ENCODE measurements around the gene PEAK1. TPM values are rescaled to one million over a fixed set of nuclear protein-coding genes. Genes with fewer than 3 reads are reported as not detected.

PEAK1 gene
- total and polyA plus RNA-seq, 2 donors (not counting 3 experiments of a cell fraction or from before 2014, with no cell fraction given) = 17.9 to 91.9 TPM

DNA sequence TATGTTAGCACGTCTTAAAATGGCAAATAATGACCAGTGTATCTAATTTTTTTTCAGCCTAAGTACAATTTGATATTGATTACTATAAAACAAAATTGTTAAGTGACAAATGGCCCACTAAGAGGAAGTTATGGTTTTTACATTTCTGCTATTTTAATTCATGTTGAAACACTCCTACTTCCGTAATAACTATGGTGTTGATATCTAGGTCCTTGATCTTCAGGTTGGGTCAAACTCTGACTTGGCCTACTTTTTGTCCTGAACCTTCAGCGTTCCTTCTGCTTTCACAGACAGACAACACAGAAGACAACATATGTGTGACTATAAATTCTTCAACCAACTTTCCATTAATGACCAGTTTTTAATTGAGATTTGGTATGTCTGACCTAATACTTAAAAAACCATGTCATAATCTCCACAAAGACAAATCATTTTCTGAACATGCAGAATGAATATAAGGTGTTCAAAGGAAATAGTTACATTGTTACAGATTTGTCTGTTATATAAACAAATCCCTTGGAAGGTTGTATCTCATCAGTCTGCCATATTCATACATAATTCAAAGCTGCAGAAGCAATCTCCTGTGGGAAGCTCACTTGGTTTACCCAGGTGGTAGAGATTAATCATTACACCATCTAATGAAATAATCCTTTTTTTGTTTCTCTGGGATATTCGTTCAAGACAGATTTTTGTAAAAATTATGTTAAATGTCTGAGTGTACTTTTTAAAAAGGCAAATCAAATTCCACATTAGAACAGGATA is 256.9 kb downstream of the PEAK1 start:
- H3K9ac ChIP-seq (replicated peaks; ENCODE audit: extremely low read depth, insufficient read depth, low read length) = no peak overlapping the region
- peaks cover 0 to 4% of the 10 kb centered on the region in 2 experiments for H3K36me3 ChIP-seq (ENCODE audit: control insufficient read depth in 2 of 2, extremely low read depth in 1 of 2, insufficient read depth in 2 of 2, low read length in 2 of 2)
- ChIA-PET POLR2A (no interaction called here), CTCF (interaction anchor here (1.2 kb wide), 1 partner anchor 25 kb away, joined by 3 read pairs; no protein-coding TSS in a partner anchor)
- intact Hi-C loops (cut with micrococcal nuclease) = no loop called here
- peaks cover 2% of the 10 kb centered on the region for H3K79me2 ChIP-seq (ENCODE audit: control insufficient read depth, insufficient read depth, low read length)
- H3K27me3 ChIP-seq (ENCODE audit: control insufficient read depth in 2 of 2, insufficient read depth in 2 of 2, low read length in 2 of 2) = no peaks in the 10 kb centered on the region
- no peak for DNase-seq (ENCODE audit: low read depth, low spot score)
- H3K4me3 ChIP-seq (replicated peaks in 1 of 3; ENCODE audit: insufficient read depth in 1 of 3, low read depth in 1 of 3, low read length in 3 of 3) = no peak overlapping the region
- H3K4me1 ChIP-seq (ENCODE audit: control insufficient read depth, extremely low read depth, insufficient read depth, low read length) = peaks cover 21% of the 10 kb centered on the region
- H3K27ac ChIP-seq (ENCODE audit: insufficient read depth, low read depth, low read length) = no peak overlapping the region
- no peaks in the 10 kb centered on the region for H4K20me1 ChIP-seq (replicated peaks; ENCODE audit: control insufficient read depth, extremely low read depth, insufficient read depth, low read length)
- dilution Hi-C loops (cut with MboI; ENCODE audit: extremely low pct_ligation_motif_present, low sequenced_read_pairs) = no loop called here
- H3K9me3 ChIP-seq (replicated peaks; ENCODE audit: control insufficient read depth, insufficient read depth, low read length) = no peaks in the 10 kb centered on the region
- no peak for FAIRE-seq
- TF ChIP-seq EZH2 (IDR thresholded peaks at IDR 0.05; ENCODE audit: borderline replicate concordance, low read depth, low read length, severe bottlenecking) = no peak
- no peak for TF ChIP-seq JUN (IDR thresholded peaks at IDR 0.05; ENCODE audit: borderline replicate concordance, insufficient read depth, insufficient read length, low read depth)
- TF ChIP-seq MYC (IDR thresholded peaks at IDR 0.05; ENCODE audit: low read depth, low read length) = no peak
- TF ChIP-seq, protein P1, sequence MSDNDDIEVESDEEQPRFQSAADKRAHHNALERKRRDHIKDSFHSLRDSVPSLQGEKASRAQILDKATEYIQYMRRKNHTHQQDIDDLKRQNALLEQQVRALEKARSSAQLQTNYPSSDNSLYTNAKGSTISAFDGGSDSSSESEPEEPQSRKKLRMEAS (IDR thresholded peaks at IDR 0.05; ENCODE audit: insufficient read depth, insufficient read length) = no peak
- no peak for TF ChIP-seq POLR2AphosphoS5 (IDR thresholded peaks at IDR 0.05; ENCODE audit: insufficient read depth, low read depth, low read length)
- no peaks in the 10 kb centered on the region for H3K9me1 ChIP-seq (replicated peaks; ENCODE audit: control insufficient read depth, extremely low read depth, insufficient read depth, low read length)
- BruUV-seq (replicated peaks) = no TSS peak
- no peak overlapping the region for H3K4me2 ChIP-seq (ENCODE audit: insufficient read depth, low read length)
- H2AFZ ChIP-seq (ENCODE audit: low read depth, low read length) = no peak overlapping the region
